ENCODE results near the gene EGR1. TPM values are rescaled to one million over a fixed set of nuclear protein-coding genes. Genes with fewer than 3 reads are reported as not detected.

The EGR1 gene
- total RNA-seq, 1 experiment from 2014 or later = 1.7 TPM

- Histone ChIP-seq H4K20me1 (ENCODE audit: insufficient read depth, low read depth, low read length) (no peaks in the 10 kb centered on the region; the same call in 1 of the 2 replicates), H3K4me2 (ENCODE audit: low read depth, low read length, poor library complexity, severe bottlenecking) (peak overlapping the region; percentile 96), H3K27ac (ENCODE audit: low read length) (no peak overlapping the region), H3K79me2 (ENCODE audit: low read length) (no peaks in the 10 kb centered on the region), H3K4me3 (ENCODE audit: low read length) (peak overlapping the region; percentile 73), H2AFZ (ENCODE audit: low read length) (no peak overlapping the region), H3K9ac (ENCODE audit: low read length) (peak overlapping the region; percentile 78), H3K27me3 (ENCODE audit: low read length) (peaks cover 4% of the 10 kb centered on the region; the same call in 1 of the 2 replicates), H3K9me3 (ENCODE audit: low read length) (no peaks in the 10 kb centered on the region), H3K4me1 (ENCODE audit: low read length) (peaks cover 19% of the 10 kb centered on the region), H3K36me3 (ENCODE audit: insufficient read depth, low read length) (no peaks in the 10 kb centered on the region), H3K9me2 (replicated peaks; ENCODE audit: insufficient read depth, low read length) (no peaks in the 10 kb centered on the region)
- no peak for DNase-seq
Observed at GRCh38 chr5:138466125-138466899, 1.0 kb downstream of the EGR1 start.

GRCh38 chr5:138466900-138467710 is 1.8 kb downstream of the EGR1 start:
- Histone ChIP-seq H3K4me2 (ENCODE audit: low read depth, low read length, poor library complexity, severe bottlenecking) (peak overlapping the region; percentile 96), H4K20me1 (ENCODE audit: insufficient read depth, low read depth, low read length) (no peaks in the 10 kb centered on the region; the same call in 1 of the 2 replicates), H3K9ac (ENCODE audit: low read length) (no peak overlapping the region), H3K36me3 (ENCODE audit: insufficient read depth, low read length) (no peaks in the 10 kb centered on the region), H3K9me2 (replicated peaks; ENCODE audit: insufficient read depth, low read length) (no peaks in the 10 kb centered on the region), H3K9me3 (ENCODE audit: low read length) (no peaks in the 10 kb centered on the region), H2AFZ (ENCODE audit: low read length) (no peak overlapping the region), H3K27me3 (ENCODE audit: low read length) (peaks cover 4% of the 10 kb centered on the region; the same call in 1 of the 2 replicates), H3K79me2 (ENCODE audit: low read length) (no peaks in the 10 kb centered on the region), H3K27ac (ENCODE audit: low read length) (no peak overlapping the region), H3K4me1 (ENCODE audit: low read length) (peaks cover 19% of the 10 kb centered on the region), H3K4me3 (ENCODE audit: low read length) (no peak overlapping the region; the same call in 1 of the 2 replicates)
- DNase-seq = no peak

DNA sequence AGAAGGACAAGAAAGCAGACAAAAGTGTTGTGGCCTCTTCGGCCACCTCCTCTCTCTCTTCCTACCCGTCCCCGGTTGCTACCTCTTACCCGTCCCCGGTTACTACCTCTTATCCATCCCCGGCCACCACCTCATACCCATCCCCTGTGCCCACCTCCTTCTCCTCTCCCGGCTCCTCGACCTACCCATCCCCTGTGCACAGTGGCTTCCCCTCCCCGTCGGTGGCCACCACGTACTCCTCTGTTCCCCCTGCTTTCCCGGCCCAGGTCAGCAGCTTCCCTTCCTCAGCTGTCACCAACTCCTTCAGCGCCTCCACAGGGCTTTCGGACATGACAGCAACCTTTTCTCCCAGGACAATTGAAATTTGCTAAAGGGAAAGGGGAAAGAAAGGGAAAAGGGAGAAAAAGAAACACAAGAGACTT is 2.4 kb downstream of the EGR1 start:
- Histone ChIP-seq H3K36me3 (ENCODE audit: insufficient read depth, low read length) (no peaks in the 10 kb centered on the region), H3K27ac (ENCODE audit: low read length) (no peak overlapping the region), H3K9me2 (replicated peaks; ENCODE audit: insufficient read depth, low read length) (no peaks in the 10 kb centered on the region), H3K79me2 (ENCODE audit: low read length) (no peaks in the 10 kb centered on the region), H3K4me2 (ENCODE audit: low read depth, low read length, poor library complexity, severe bottlenecking) (no peak overlapping the region), H3K4me1 (ENCODE audit: low read length) (peaks cover 19% of the 10 kb centered on the region), H3K27me3 (ENCODE audit: low read length) (peaks cover 4% of the 10 kb centered on the region; the same call in 1 of the 2 replicates), H3K9me3 (ENCODE audit: low read length) (no peaks in the 10 kb centered on the region), H3K9ac (ENCODE audit: low read length) (no peak overlapping the region), H2AFZ (ENCODE audit: low read length) (no peak overlapping the region), H4K20me1 (ENCODE audit: insufficient read depth, low read depth, low read length) (no peaks in the 10 kb centered on the region; the same call in 1 of the 2 replicates), H3K4me3 (ENCODE audit: low read length) (no peak overlapping the region)
- DNase-seq = no peak

GRCh38 chr5:138468133-138468965 is 3.1 kb downstream of the EGR1 start:
- H3K79me2 ChIP-seq (ENCODE audit: low read length) = no peaks in the 10 kb centered on the region

DNA sequence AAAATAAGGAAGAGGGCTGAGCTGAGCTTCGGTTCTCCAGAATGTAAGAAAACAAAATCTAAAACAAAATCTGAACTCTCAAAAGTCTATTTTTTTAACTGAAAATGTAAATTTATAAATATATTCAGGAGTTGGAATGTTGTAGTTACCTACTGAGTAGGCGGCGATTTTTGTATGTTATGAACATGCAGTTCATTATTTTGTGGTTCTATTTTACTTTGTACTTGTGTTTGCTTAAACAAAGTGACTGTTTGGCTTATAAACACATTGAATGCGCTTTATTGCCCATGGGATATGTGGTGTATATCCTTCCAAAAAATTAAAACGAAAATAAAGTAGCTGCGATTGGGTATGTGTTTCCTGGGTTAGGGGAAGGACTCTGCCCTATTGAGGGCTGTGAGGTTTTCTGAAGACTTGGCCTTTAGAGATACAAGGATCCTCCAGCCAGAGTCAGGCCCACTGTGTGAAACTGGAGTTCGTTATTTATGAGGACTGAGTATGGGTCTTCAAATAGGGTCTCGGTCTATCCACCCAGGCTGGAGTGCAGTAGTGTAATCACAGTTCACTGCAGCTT is 3.8 kb downstream of the EGR1 start:
- no peak overlapping the region for H3K4me2 ChIP-seq (ENCODE audit: low read depth, low read length, poor library complexity, severe bottlenecking)
- H3K27ac ChIP-seq (ENCODE audit: low read length) = no peak overlapping the region
- no peak overlapping the region for H3K9ac ChIP-seq (ENCODE audit: low read length)
- H4K20me1 ChIP-seq (ENCODE audit: insufficient read depth, low read depth, low read length) = no peaks in the 10 kb centered on the region; the same call in 1 of the 2 replicates
- DNase-seq = no peak
- H3K36me3 ChIP-seq (ENCODE audit: insufficient read depth, low read length) = no peaks in the 10 kb centered on the region
- no peaks in the 10 kb centered on the region for H3K79me2 ChIP-seq (ENCODE audit: low read length)
- no peaks in the 10 kb centered on the region for H3K9me3 ChIP-seq (ENCODE audit: low read length)
- no peak overlapping the region for H3K4me3 ChIP-seq (ENCODE audit: low read length)
- peaks cover 4% of the 10 kb centered on the region; the same call in 1 of the 2 replicates for H3K27me3 ChIP-seq (ENCODE audit: low read length)
- peaks cover 12% of the 10 kb centered on the region for H3K4me1 ChIP-seq (ENCODE audit: low read length)
- no peak overlapping the region for H2AFZ ChIP-seq (ENCODE audit: low read length)
- H3K9me2 ChIP-seq (replicated peaks; ENCODE audit: insufficient read depth, low read length) = no peaks in the 10 kb centered on the region

More at GRCh38 chr5:138468133-138468965, 3.1 kb downstream of the EGR1 start:
- no peak overlapping the region for H2AFZ ChIP-seq (ENCODE audit: low read length)
- H3K27ac ChIP-seq (ENCODE audit: low read length) = no peak overlapping the region
- H3K36me3 ChIP-seq (ENCODE audit: insufficient read depth, low read length) = no peaks in the 10 kb centered on the region
- H3K4me3 ChIP-seq (ENCODE audit: low read length) = no peak overlapping the region
- peaks cover 4% of the 10 kb centered on the region; the same call in 1 of the 2 replicates for H3K27me3 ChIP-seq (ENCODE audit: low read length)
- no peak overlapping the region for H3K4me2 ChIP-seq (ENCODE audit: low read depth, low read length, poor library complexity, severe bottlenecking)
- H3K9me3 ChIP-seq (ENCODE audit: low read length) = no peaks in the 10 kb centered on the region
- H3K4me1 ChIP-seq (ENCODE audit: low read length) = peaks cover 17% of the 10 kb centered on the region
- no peaks in the 10 kb centered on the region; the same call in 1 of the 2 replicates for H4K20me1 ChIP-seq (ENCODE audit: insufficient read depth, low read depth, low read length)
- DNase-seq = no peak
- H3K9ac ChIP-seq (ENCODE audit: low read length) = no peak overlapping the region
- H3K9me2 ChIP-seq (replicated peaks; ENCODE audit: insufficient read depth, low read length) = no peaks in the 10 kb centered on the region

DNA sequence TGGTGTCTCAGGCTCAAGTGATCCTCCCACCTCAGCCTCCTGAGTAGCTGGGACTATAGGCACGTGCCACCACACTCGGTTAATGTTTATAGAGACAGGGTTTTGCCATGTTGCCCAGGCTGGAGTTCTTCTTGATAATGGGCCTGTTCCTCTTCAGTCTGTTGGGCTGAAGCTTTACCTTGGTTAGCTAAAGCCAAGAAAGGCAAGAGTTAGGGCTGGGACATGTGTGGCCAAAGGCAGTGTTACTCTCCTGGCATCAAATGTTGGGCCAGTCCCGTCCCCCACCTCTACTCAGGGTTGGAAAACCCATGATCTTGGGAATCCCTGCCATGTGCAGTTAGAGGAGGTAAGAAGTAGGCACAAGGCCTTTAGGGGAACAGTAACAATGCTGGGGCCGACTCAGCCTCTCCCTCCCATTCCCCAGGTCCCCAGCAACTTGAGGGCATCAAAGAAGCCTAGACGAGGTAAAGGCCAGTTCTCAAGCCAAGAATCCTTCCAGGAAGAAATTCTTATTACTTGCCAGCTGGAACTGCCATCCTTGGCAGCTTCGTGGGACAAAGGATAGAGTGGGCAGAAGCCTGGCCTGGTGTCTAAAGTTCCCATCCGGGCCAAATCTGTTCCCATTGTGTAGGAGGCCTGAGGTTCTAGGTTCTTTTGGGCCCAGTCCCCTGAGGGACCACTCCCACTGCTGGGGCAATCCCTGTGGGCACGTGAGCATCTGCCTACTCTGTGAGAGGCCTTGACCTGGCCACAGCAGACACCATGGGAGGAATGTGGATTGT is 4.5 kb downstream of the EGR1 start:
- Histone ChIP-seq H3K27ac (ENCODE audit: low read length) (no peak overlapping the region), H3K79me2 (ENCODE audit: low read length) (no peaks in the 10 kb centered on the region), H3K9me2 (replicated peaks; ENCODE audit: insufficient read depth, low read length) (no peaks in the 10 kb centered on the region), H2AFZ (ENCODE audit: low read length) (no peak overlapping the region), H4K20me1 (ENCODE audit: insufficient read depth, low read depth, low read length) (no peaks in the 10 kb centered on the region; the same call in 1 of the 2 replicates), H3K9ac (ENCODE audit: low read length) (no peak overlapping the region), H3K27me3 (ENCODE audit: low read length) (peaks cover 4% of the 10 kb centered on the region; the same call in 1 of the 2 replicates), H3K36me3 (ENCODE audit: insufficient read depth, low read length) (no peaks in the 10 kb centered on the region), H3K4me1 (ENCODE audit: low read length) (peaks cover 10% of the 10 kb centered on the region), H3K4me3 (ENCODE audit: low read length) (no peak overlapping the region), H3K9me3 (ENCODE audit: low read length) (no peaks in the 10 kb centered on the region), H3K4me2 (ENCODE audit: low read depth, low read length, poor library complexity, severe bottlenecking) (no peak overlapping the region)
- no peak for DNase-seq

All from Karpas-422 (cell line).